ENCODE results near the gene CSPG4.
"Not testable (repeated sequence)": the region's sequence is repeated elsewhere in the genome, so short reads cannot be mapped to it uniquely, and the experiment has no call there.

Gene CSPG4

GRCh38 chr15:75712668-75713337 is at the start of gene CSPG4:
TSS of gene CSPG4 (minus strand) at chr15:75712848. CDS start at chr15:75712755, 93 bp downstream.
- Mint-ChIP-seq H3K27ac (no peak within 1 kb of the TSS), H3K36me3 (no peaks in the 10 kb centered on the region), H3K27me3 (peaks cover 3% of the 10 kb centered on the region), H3K4me3 (no peak within 1 kb of the TSS), H3K4me1 (no peaks in the 10 kb centered on the region), H3K9me3 (no peaks in the 10 kb centered on the region)

GRCh38 chr15:75762357-75762718 is 49.7 kb upstream of the CSPG4 start:
- not testable (repeated sequence) for H3K27me3 Mint-ChIP-seq, H3K4me3 Mint-ChIP-seq, H3K36me3 Mint-ChIP-seq, H3K27ac Mint-ChIP-seq, H3K9me3 Mint-ChIP-seq
- H3K4me1 Mint-ChIP-seq: peaks cover 16% of the 10 kb centered on the region

GRCh38 chr15:75761446-75762356 is 49.1 kb upstream of the CSPG4 start:
- Mint-ChIP-seq H3K4me3 (no peak overlapping the region), H3K27me3 (no peaks in the 10 kb centered on the region), H3K27ac (no peak overlapping the region), H3K9me3 (no peaks in the 10 kb centered on the region), H3K36me3 (no peaks in the 10 kb centered on the region), H3K4me1 (peaks cover 16% of the 10 kb centered on the region)

GRCh38 chr15:75760704-75761435 is 48.2 kb upstream of the CSPG4 start:
- H3K36me3 Mint-ChIP-seq: no peaks in the 10 kb centered on the region
- H3K9me3 Mint-ChIP-seq: no peaks in the 10 kb centered on the region
- H3K27me3 Mint-ChIP-seq: no peaks in the 10 kb centered on the region
- no peak overlapping the region for H3K4me3 Mint-ChIP-seq
- H3K4me1 Mint-ChIP-seq: peaks cover 16% of the 10 kb centered on the region
- H3K27ac Mint-ChIP-seq: peak overlapping the region; percentile 32

GRCh38 chr15:75760131-75760520 is 47.5 kb upstream of the CSPG4 start:
- H3K9me3 Mint-ChIP-seq, H3K27me3 Mint-ChIP-seq, H3K27ac Mint-ChIP-seq, H3K36me3 Mint-ChIP-seq: not testable (repeated sequence)
- H3K4me1 Mint-ChIP-seq: peaks cover 16% of the 10 kb centered on the region
- H3K4me3 Mint-ChIP-seq: peak overlapping the region; percentile 3

GRCh38 chr15:75759416-75760130 is 46.9 kb upstream of the CSPG4 start:
- Mint-ChIP-seq H3K27ac (peak overlapping the region; percentile 72), H3K4me3 (peak overlapping the region; percentile 88), H3K36me3 (no peaks in the 10 kb centered on the region), H3K9me3 (no peaks in the 10 kb centered on the region), H3K4me1 (peaks cover 16% of the 10 kb centered on the region), H3K27me3 (no peaks in the 10 kb centered on the region)

GRCh38 chr15:75758071-75758872 is 45.6 kb upstream of the CSPG4 start:
- H3K9me3 Mint-ChIP-seq: no peaks in the 10 kb centered on the region

GRCh38 chr15:75754871-75755270 is 42.2 kb upstream of the CSPG4 start:
- H3K36me3 Mint-ChIP-seq, H3K27ac Mint-ChIP-seq, H3K27me3 Mint-ChIP-seq, H3K4me3 Mint-ChIP-seq, H3K9me3 Mint-ChIP-seq: not testable (repeated sequence)
- peaks cover 12% of the 10 kb centered on the region for H3K4me1 Mint-ChIP-seq

More at GRCh38 chr15:75758071-75758872, 45.6 kb upstream of the CSPG4 start:
- H3K4me3 Mint-ChIP-seq: peak overlapping the region; percentile 88
- H3K27me3 Mint-ChIP-seq: no peaks in the 10 kb centered on the region
- H3K27ac Mint-ChIP-seq: peak overlapping the region; percentile 84
- H3K4me1 Mint-ChIP-seq: peaks cover 16% of the 10 kb centered on the region
- H3K36me3 Mint-ChIP-seq: no peaks in the 10 kb centered on the region

GRCh38 chr15:75753145-75753544 is 40.5 kb upstream of the CSPG4 start:
- H3K9me3 Mint-ChIP-seq: no peaks in the 10 kb centered on the region

GRCh38 chr15:75751891-75752290 is 39.2 kb upstream of the CSPG4 start:
- Mint-ChIP-seq H3K27me3 (no peaks in the 10 kb centered on the region), H3K9me3 (no peaks in the 10 kb centered on the region), H3K4me1 (peaks cover 6% of the 10 kb centered on the region), H3K36me3 (no peaks in the 10 kb centered on the region), H3K4me3 (no peak overlapping the region), H3K27ac (no peak overlapping the region)

More at GRCh38 chr15:75753145-75753544, 40.5 kb upstream of the CSPG4 start:
- Mint-ChIP-seq H3K4me3 (no peak overlapping the region), H3K4me1 (peaks cover 9% of the 10 kb centered on the region), H3K27ac (no peak overlapping the region), H3K36me3 (no peaks in the 10 kb centered on the region), H3K27me3 (no peaks in the 10 kb centered on the region)

- Mint-ChIP-seq H3K4me3 (no peak overlapping the region), H3K9me3 (no peaks in the 10 kb centered on the region), H3K27ac (no peak overlapping the region), H3K4me1 (peaks cover 6% of the 10 kb centered on the region), H3K27me3 (no peaks in the 10 kb centered on the region), H3K36me3 (no peaks in the 10 kb centered on the region)
Observed at GRCh38 chr15:75751116-75751875, 38.6 kb upstream of the CSPG4 start.

- no peaks in the 10 kb centered on the region for H3K27me3 Mint-ChIP-seq
- peaks cover 6% of the 10 kb centered on the region for H3K4me1 Mint-ChIP-seq
- no peak overlapping the region for H3K27ac Mint-ChIP-seq
- H3K4me3 Mint-ChIP-seq: no peak overlapping the region
- H3K36me3 Mint-ChIP-seq: no peaks in the 10 kb centered on the region
- H3K9me3 Mint-ChIP-seq: no peaks in the 10 kb centered on the region
Observed at GRCh38 chr15:75750261-75751050, 37.8 kb upstream of the CSPG4 start.

- H3K4me3 Mint-ChIP-seq: no peak overlapping the region
- no peak overlapping the region for H3K27ac Mint-ChIP-seq
- no peaks in the 10 kb centered on the region for H3K27me3 Mint-ChIP-seq
- H3K36me3 Mint-ChIP-seq: no peaks in the 10 kb centered on the region
- H3K9me3 Mint-ChIP-seq: no peaks in the 10 kb centered on the region
- peaks cover 6% of the 10 kb centered on the region for H3K4me1 Mint-ChIP-seq
Observed at GRCh38 chr15:75749820-75750219, 37.2 kb upstream of the CSPG4 start.

Data from activated naive CD4-positive, alpha-beta T cell treated with anti-CD3 and anti-CD28 coated beads, Interleukin-2, amount 50 U/mL, for 24 hours (primary cell).